ENCODE results near the gene ERICH2. TPM values are rescaled to one million over a fixed set of nuclear protein-coding genes. Genes with fewer than 3 reads are reported as not detected.
"Not testable (repeated sequence)": the region's sequence is repeated elsewhere in the genome, so short reads cannot be mapped to it uniquely, and the experiment has no call there.

Gene ERICH2, protein sequence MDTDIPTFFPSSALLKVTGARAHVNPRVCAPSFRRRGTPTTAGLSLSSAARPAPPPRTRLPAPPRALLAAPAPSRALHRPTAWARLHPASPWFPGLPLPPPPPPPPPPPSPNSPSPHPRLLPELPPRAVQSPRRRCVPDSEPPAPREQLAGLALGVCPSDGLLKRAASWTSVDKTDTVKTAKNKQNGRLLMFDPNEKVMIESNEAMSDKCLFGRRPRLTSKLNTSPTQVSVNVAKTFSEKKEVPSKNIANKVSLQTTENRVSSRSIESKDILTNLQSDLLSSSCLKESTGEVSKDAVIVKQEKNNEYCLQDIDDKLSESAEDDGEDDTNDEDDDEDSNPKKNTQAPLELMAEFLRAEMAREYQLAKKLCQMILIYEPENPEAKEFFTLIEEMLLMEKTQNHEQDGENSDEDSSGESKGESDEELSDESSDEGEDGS
- not detected in 2 replicates for total RNA-seq (2014; rRNA removed; shearing (Covaris generic); ENCODE audit: low replicate concordance)

- Histone ChIP-seq H3K4me3 (ENCODE audit: low read length) (peak within 1 kb of the TSS; percentile 92), H3K36me3 (ENCODE audit: insufficient read depth, low read length) (no peaks in the 10 kb centered on the region), H4K20me1 (ENCODE audit: insufficient read depth, low read depth, low read length) (no peaks in the 10 kb centered on the region), H3K27me3 (ENCODE audit: low read length) (no peaks in the 10 kb centered on the region), H2AFZ (ENCODE audit: low read length) (peak within 1 kb of the TSS; percentile 100), H3K4me2 (ENCODE audit: low read depth, low read length, poor library complexity, severe bottlenecking) (peak within 1 kb of the TSS; percentile 100), H3K27ac (ENCODE audit: low read length) (no peak within 1 kb of the TSS), H3K9ac (ENCODE audit: low read length) (peak within 1 kb of the TSS; percentile 92), H3K9me2 (replicated peaks; ENCODE audit: insufficient read depth, low read length) (no peaks in the 10 kb centered on the region), H3K9me3 (ENCODE audit: low read length) (no peaks in the 10 kb centered on the region), H3K79me2 (ENCODE audit: low read length) (no peaks in the 10 kb centered on the region), H3K4me1 (ENCODE audit: low read length) (peaks cover 17% of the 10 kb centered on the region)
- DNase-seq, result peak; percentile 81
Measured at GRCh38 chr2:170770008-170770605, at the start of gene ERICH2. Gene ERICH2, plus strand, starts transcription at chr2:170770378. Its CDS starts 304 bp downstream, at chr2:170770682.

DNA sequence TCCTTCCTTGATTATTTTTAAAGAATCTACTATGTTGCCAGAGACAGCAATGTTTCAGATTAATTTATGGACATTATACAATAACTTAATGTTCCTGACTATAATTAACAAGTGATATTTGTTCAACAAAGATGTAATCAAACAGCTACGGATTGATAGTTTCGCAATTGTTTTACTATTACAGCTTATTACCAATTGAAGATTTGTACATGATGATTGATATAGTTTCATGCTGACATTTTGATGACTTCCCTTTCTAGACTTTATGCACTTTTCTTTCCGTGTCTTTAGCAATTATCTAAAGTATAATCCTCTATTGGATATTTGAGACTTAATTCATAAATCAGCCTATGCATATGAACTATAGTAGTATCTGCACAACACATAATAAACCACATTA, 48.5 kb upstream of the ERICH2 start:
- Histone ChIP-seq H3K4me3 (ENCODE audit: low read length) (no peak overlapping the region), H3K4me2 (ENCODE audit: low read depth, low read length, poor library complexity, severe bottlenecking) (no peak overlapping the region), H3K4me1 (ENCODE audit: low read length) (no peaks in the 10 kb centered on the region), H3K9ac (ENCODE audit: low read length) (no peak overlapping the region), H3K27me3 (ENCODE audit: low read length) (no peaks in the 10 kb centered on the region), H2AFZ (ENCODE audit: low read length) (no peak overlapping the region), H3K79me2 (ENCODE audit: low read length) (no peaks in the 10 kb centered on the region), H3K9me3 (ENCODE audit: low read length) (no peaks in the 10 kb centered on the region), H3K36me3 (ENCODE audit: insufficient read depth, low read length) (no peaks in the 10 kb centered on the region), H4K20me1 (ENCODE audit: insufficient read depth, low read depth, low read length) (no peaks in the 10 kb centered on the region), H3K9me2 (replicated peaks; ENCODE audit: insufficient read depth, low read length) (no peaks in the 10 kb centered on the region), H3K27ac (ENCODE audit: low read length) (no peak overlapping the region)
- DNase-seq, result no peak

- Histone ChIP-seq H3K36me3 (ENCODE audit: insufficient read depth, low read length) (no peaks in the 10 kb centered on the region), H3K79me2 (ENCODE audit: low read length) (no peaks in the 10 kb centered on the region), H3K9ac (ENCODE audit: low read length) (no peak overlapping the region), H2AFZ (ENCODE audit: low read length) (no peak overlapping the region), H3K4me3 (ENCODE audit: low read length) (no peak overlapping the region), H3K27me3 (ENCODE audit: low read length) (no peaks in the 10 kb centered on the region), H4K20me1 (ENCODE audit: insufficient read depth, low read depth, low read length) (no peaks in the 10 kb centered on the region), H3K4me2 (ENCODE audit: low read depth, low read length, poor library complexity, severe bottlenecking) (no peak overlapping the region), H3K9me2 (replicated peaks; ENCODE audit: insufficient read depth, low read length) (no peaks in the 10 kb centered on the region), H3K27ac (ENCODE audit: low read length) (no peak overlapping the region), H3K9me3 (ENCODE audit: low read length) (no peaks in the 10 kb centered on the region), H3K4me1 (ENCODE audit: low read length) (no peaks in the 10 kb centered on the region)
- DNase-seq, result no peak
Measured at GRCh38 chr2:170722301-170722700, 47.9 kb upstream of the ERICH2 start.

DNA sequence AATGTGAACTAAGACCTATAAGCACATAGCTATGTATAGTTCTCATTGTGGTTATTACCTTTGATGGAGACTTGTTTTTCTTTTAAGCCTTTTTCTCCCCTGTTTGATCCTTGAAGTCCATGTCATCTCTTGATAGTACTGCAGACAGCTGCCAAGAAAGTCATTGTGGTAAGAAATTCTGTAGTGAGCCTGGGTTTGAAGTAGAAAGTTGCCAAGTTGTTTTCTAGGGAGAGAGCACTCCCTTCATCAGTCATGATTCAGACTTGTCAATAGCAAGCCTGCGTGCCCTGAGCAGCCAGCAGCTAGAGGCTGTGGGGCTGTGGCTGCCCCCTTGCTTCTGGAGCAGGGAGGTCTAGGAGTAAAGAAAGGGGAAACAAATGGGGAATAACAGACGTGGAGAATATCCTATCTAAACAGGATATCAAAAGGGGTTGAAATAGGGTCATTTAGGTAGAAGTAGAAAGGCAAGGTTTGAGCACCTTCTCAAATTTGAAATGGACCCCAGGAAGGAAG, 46.7 kb upstream of the ERICH2 start:
- no peak for DNase-seq
- H3K9me3 ChIP-seq (ENCODE audit: low read length), result no peaks in the 10 kb centered on the region
- no peaks in the 10 kb centered on the region for H3K36me3 ChIP-seq (ENCODE audit: insufficient read depth, low read length)
- no peak overlapping the region for H3K9ac ChIP-seq (ENCODE audit: low read length)
- H2AFZ ChIP-seq (ENCODE audit: low read length), result no peak overlapping the region
- H3K9me2 ChIP-seq (replicated peaks; ENCODE audit: insufficient read depth, low read length), result no peaks in the 10 kb centered on the region
- no peaks in the 10 kb centered on the region for H3K27me3 ChIP-seq (ENCODE audit: low read length)
- no peaks in the 10 kb centered on the region for H3K79me2 ChIP-seq (ENCODE audit: low read length)
- no peaks in the 10 kb centered on the region for H4K20me1 ChIP-seq (ENCODE audit: insufficient read depth, low read depth, low read length)
- H3K4me3 ChIP-seq (ENCODE audit: low read length), result no peak overlapping the region
- H3K4me1 ChIP-seq (ENCODE audit: low read length), result no peaks in the 10 kb centered on the region
- H3K27ac ChIP-seq (ENCODE audit: low read length), result no peak overlapping the region
- no peak overlapping the region for H3K4me2 ChIP-seq (ENCODE audit: low read depth, low read length, poor library complexity, severe bottlenecking)

GRCh38 chr2:170733798-170734600, 36.2 kb upstream of the ERICH2 start:
- H3K4me1 ChIP-seq (ENCODE audit: low read length), result no peaks in the 10 kb centered on the region
- H3K79me2 ChIP-seq (ENCODE audit: low read length), result no peaks in the 10 kb centered on the region
- H3K9me2 ChIP-seq (replicated peaks; ENCODE audit: insufficient read depth, low read length), result no peaks in the 10 kb centered on the region
- no peak overlapping the region for H3K27ac ChIP-seq (ENCODE audit: low read length)
- no peaks in the 10 kb centered on the region for H3K9me3 ChIP-seq (ENCODE audit: low read length)
- H2AFZ ChIP-seq (ENCODE audit: low read length), result no peak overlapping the region
- H3K9ac ChIP-seq (ENCODE audit: low read length), result no peak overlapping the region
- no peak for DNase-seq
- H3K4me3 ChIP-seq (ENCODE audit: low read length), result no peak overlapping the region
- no peaks in the 10 kb centered on the region for H3K36me3 ChIP-seq (ENCODE audit: insufficient read depth, low read length)
- no peaks in the 10 kb centered on the region for H4K20me1 ChIP-seq (ENCODE audit: insufficient read depth, low read depth, low read length)
- no peak overlapping the region for H3K4me2 ChIP-seq (ENCODE audit: low read depth, low read length, poor library complexity, severe bottlenecking)
- H3K27me3 ChIP-seq (ENCODE audit: low read length), result no peaks in the 10 kb centered on the region

- not testable (repeated sequence) for H3K9me2 ChIP-seq (replicated peaks; ENCODE audit: insufficient read depth, low read length); H3K4me3 ChIP-seq (ENCODE audit: low read length); H3K4me2 ChIP-seq (ENCODE audit: low read depth, low read length, poor library complexity, severe bottlenecking)
Measured at GRCh38 chr2:170734601-170735000, 35.6 kb upstream of the ERICH2 start.

DNA sequence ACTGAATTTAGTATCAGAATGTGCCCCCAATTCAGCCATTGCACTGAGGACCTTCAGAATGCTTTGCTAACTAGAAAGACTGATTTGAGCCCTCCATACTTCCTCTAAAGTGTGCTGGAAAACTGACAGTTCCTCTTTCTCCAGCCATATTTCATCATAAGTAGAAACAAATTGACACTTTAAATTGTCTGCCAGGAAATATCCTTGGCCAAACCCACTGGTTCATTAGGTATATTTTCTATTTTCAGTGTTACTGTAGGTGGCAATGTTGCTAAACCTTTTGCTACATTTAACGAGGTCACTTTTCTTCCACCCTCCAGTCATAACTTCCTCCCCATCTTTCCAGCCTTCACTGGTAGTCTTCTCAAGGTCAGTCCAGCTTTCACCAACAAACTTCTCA, 33.5 kb upstream of the ERICH2 start:
- no peaks in the 10 kb centered on the region for H3K9me3 ChIP-seq (ENCODE audit: low read length)
- DNase-seq, result no peak
- H3K4me3 ChIP-seq (ENCODE audit: low read length), result no peak overlapping the region
- H2AFZ ChIP-seq (ENCODE audit: low read length), result no peak overlapping the region
- no peaks in the 10 kb centered on the region for H3K36me3 ChIP-seq (ENCODE audit: insufficient read depth, low read length)
- H3K27me3 ChIP-seq (ENCODE audit: low read length), result no peaks in the 10 kb centered on the region
- H3K4me2 ChIP-seq (ENCODE audit: low read depth, low read length, poor library complexity, severe bottlenecking), result no peak overlapping the region
- no peak overlapping the region for H3K9ac ChIP-seq (ENCODE audit: low read length)
- no peaks in the 10 kb centered on the region for H3K4me1 ChIP-seq (ENCODE audit: low read length)
- H4K20me1 ChIP-seq (ENCODE audit: insufficient read depth, low read depth, low read length), result no peaks in the 10 kb centered on the region
- H3K79me2 ChIP-seq (ENCODE audit: low read length), result no peaks in the 10 kb centered on the region
- no peak overlapping the region for H3K27ac ChIP-seq (ENCODE audit: low read length)
- no peaks in the 10 kb centered on the region for H3K9me2 ChIP-seq (replicated peaks; ENCODE audit: insufficient read depth, low read length)

More at GRCh38 chr2:170734601-170735000, 35.6 kb upstream of the ERICH2 start:
- H3K9me3 ChIP-seq (ENCODE audit: low read length); DNase-seq; H3K36me3 ChIP-seq (ENCODE audit: insufficient read depth, low read length); H3K9ac ChIP-seq (ENCODE audit: low read length); H3K79me2 ChIP-seq (ENCODE audit: low read length); H4K20me1 ChIP-seq (ENCODE audit: insufficient read depth, low read depth, low read length); H3K4me1 ChIP-seq (ENCODE audit: low read length); H2AFZ ChIP-seq (ENCODE audit: low read length); H3K27me3 ChIP-seq (ENCODE audit: low read length); H3K27ac ChIP-seq (ENCODE audit: low read length): not testable (repeated sequence)

GRCh38 chr2:170737406-170737805, 32.8 kb upstream of the ERICH2 start:
- DNase-seq, result no peak
- Histone ChIP-seq H3K27ac (ENCODE audit: low read length) (no peak overlapping the region), H3K9me2 (replicated peaks; ENCODE audit: insufficient read depth, low read length) (no peaks in the 10 kb centered on the region), H3K4me2 (ENCODE audit: low read depth, low read length, poor library complexity, severe bottlenecking) (no peak overlapping the region), H3K4me3 (ENCODE audit: low read length) (no peak overlapping the region), H3K9me3 (ENCODE audit: low read length) (no peaks in the 10 kb centered on the region), H3K27me3 (ENCODE audit: low read length) (no peaks in the 10 kb centered on the region), H3K9ac (ENCODE audit: low read length) (no peak overlapping the region), H3K4me1 (ENCODE audit: low read length) (no peaks in the 10 kb centered on the region), H3K36me3 (ENCODE audit: insufficient read depth, low read length) (no peaks in the 10 kb centered on the region), H2AFZ (ENCODE audit: low read length) (no peak overlapping the region), H4K20me1 (ENCODE audit: insufficient read depth, low read depth, low read length) (no peaks in the 10 kb centered on the region), H3K79me2 (ENCODE audit: low read length) (no peaks in the 10 kb centered on the region)
